H1 (cell line): Measurements from ENCODE around the gene NOTUM. TPM values are rescaled to one million over a fixed set of nuclear protein-coding genes. Genes with fewer than 3 reads are reported as not detected.

ENCODE experiments used
- EGR1 ChIP-seq: IDR thresholded peaks from 2 replicates; pipeline ENCODE4 v1.6.1; 2011; ENCODE audit warnings: low read depth, low read length, borderline replicate concordance
- HDAC2 ChIP-seq, 2 experiments: fragments of 300-600 bp in 1 of 2; sonication (generic) in 1 of 2; IDR thresholded peaks; 2 replicates each; pipeline ENCODE4 v1.6.1; 2011 to 2012; ENCODE audit warnings: low read depth in 2 of 2, low read length in 2 of 2, mild to moderate bottlenecking in 2 of 2, moderate library complexity in 2 of 2, borderline replicate concordance in 1 of 2, inconsistent platforms in 1 of 2
- JUND ChIP-seq: IDR thresholded peaks from 2 replicates; pipeline ENCODE4 v1.6.1; 2011; ENCODE audit warnings: mild to moderate bottlenecking, improper control_type of control experiment, low read length
- KDM1A ChIP-seq: fragments of 200-600, 300-600 bp; sonication (generic); IDR thresholded peaks from 2 replicates; pipeline ENCODE4 v1.7.1; 2016; ENCODE audit warnings: mild to moderate bottlenecking, low read length, borderline replicate concordance
- KDM4A ChIP-seq: IDR thresholded peaks from one replicate; pipeline ENCODE4 v1.7.1; 2012; ENCODE audit warnings: low read depth, mild to moderate bottlenecking, moderate library complexity, low read length, inconsistent platforms; ENCODE audit not compliant: severe bottlenecking
- SIN3A ChIP-seq, 2 experiments: IDR thresholded peaks in 1 of 2; conservative IDR thresholded peaks in 1 of 2; 2 replicates each; pipeline ENCODE4 v1.6.1; 2011 to 2012; ENCODE audit warnings: low read length in 2 of 2, improper control_type of control experiment in 1 of 2, low read depth in 1 of 2, mild to moderate bottlenecking in 1 of 2
- SRF ChIP-seq: IDR thresholded peaks from 2 replicates; pipeline ENCODE4 v1.6.1; 2011; ENCODE audit warnings: mild to moderate bottlenecking, low read depth, low read length, moderate library complexity
- TAF7 ChIP-seq: optimal IDR thresholded peaks from 2 replicates; pipeline ENCODE3; 2011; ENCODE audit warnings: low read depth, mild to moderate bottlenecking, inconsistent platforms, low read length, moderate library complexity, borderline replicate concordance
- YY1 ChIP-seq: IDR thresholded peaks from 2 replicates; pipeline ENCODE4 v1.6.1; 2011; ENCODE audit warnings: low read depth, mild to moderate bottlenecking, low read length
- polyA plus RNA-seq, 7 experiments: library from polyadenylated mRNA; depleted of rRNA in 3 of 7; stranded (reverse) in 5 of 7; unstranded in 2 of 7; fragments of >200 nt in 5 of 7; fragments of 200-250 nt in 2 of 7; gene quantifications; 1 replicate in 5 of 7; 2 replicates in 1 of 7; 4 replicates in 1 of 7; pipeline versions ENCODE4 v1.2.1 to v1.2.3, GENCODE V29; 2011 to 2013; ENCODE audit warnings: missing spikeins in 2 of 7, mixed read lengths in 2 of 7
- total RNA-seq: library from RNA; stranded (reverse); fragmentation: NEBNext Ultra II Directional; extraction: Animal tissue kit (Norgen Biotek cat#: 25700); gene quantifications from 2 replicates; pipeline ENCODE4 v1.2.1, GENCODE V29; 2021

NOTUM gene
- total and polyA plus RNA-seq, 2 of the 8 experiments (the other 6 are each of a cell fraction or from before 2014, with no cell fraction given), result 0.45 to 0.76 TPM

GRCh38 chr17:81903415-81903831 lies 57.6 kb downstream of the NOTUM start (continued):
- TF ChIP-seq HDAC2 (IDR thresholded peaks at IDR 0.05; ENCODE audit: borderline replicate concordance in 1 of 2, low read depth in 2 of 2, low read length in 2 of 2), result no peak
- TF ChIP-seq KDM1A, result no peak
- TF ChIP-seq JUND, result no peak
- TF ChIP-seq SIN3A (conservative IDR thresholded peaks at IDR 0.05 in 1 of 2, IDR thresholded peaks at IDR 0.05 in 1 of 2; ENCODE audit: low read depth in 1 of 2, low read length in 2 of 2), result no peak
- no peak for TF ChIP-seq KDM4A
- no peak for TF ChIP-seq YY1
- TF ChIP-seq SRF, result no peak
- TF ChIP-seq EGR1, result no peak
- TF ChIP-seq TAF7, result no peak
